K562 (cell line): ENCODE results near the gene TYMP.

Source experiments
- CBFA2T3 ChIP-seq: fragments of 450-650 bp; IDR thresholded peaks from 2 replicates; pipeline ENCODE4 v1.6.1; 2017
- CTCF ChIP-seq, 3 experiments: IDR thresholded peaks in 2 of 3; conservative IDR thresholded peaks in 1 of 3; 2 replicates each; pipeline ENCODE4 v1.5.1; 2011 to 2012; ENCODE audit warnings: low read length in 3 of 3, mild to moderate bottlenecking in 3 of 3, control low read depth in 2 of 3, improper control_type of control experiment in 1 of 3, inconsistent platforms in 1 of 3, low read depth in 1 of 3, mixed read lengths in 1 of 3, moderate library complexity in 1 of 3; ENCODE audit not compliant: insufficient read depth in 2 of 3
- EP300 ChIP-seq: IDR thresholded peaks from 2 replicates; pipeline ENCODE4 v1.6.1; 2012; ENCODE audit warnings: low read length, improper control_type of control experiment
- HDAC8 ChIP-seq: fragments of 450-650 bp; IDR thresholded peaks from 2 replicates; pipeline ENCODE4 v1.6.1; 2016; ENCODE audit warnings: mild to moderate bottlenecking, missing genetic modification characterization, moderate library complexity, missing compliant biosample characterization
- NONO ChIP-seq, 2 experiments: fragments of 200-400 bp in 1 of 2; fragments of 450-650 bp in 1 of 2; formaldehyde crosslinking in 1 of 2; IDR thresholded peaks; 2 replicates each; pipeline ENCODE4 v1.6.1; 2017; ENCODE audit warnings: low read depth in 2 of 2, mild to moderate bottlenecking in 2 of 2, moderate library complexity in 2 of 2, low read length in 1 of 2
- PHTF2 ChIP-seq: fragments of 250-450 bp; sonication (Bioruptor Pico); IDR thresholded peaks from 2 replicates; pipeline ENCODE4 v1.5.0; 2021; ENCODE audit warnings: mild to moderate bottlenecking
- POLR2A ChIP-seq: fragments of 450-650 bp; conservative IDR thresholded peaks from 2 replicates; pipeline ENCODE4 v1.6.1; 2016
- PREB ChIP-seq: sonication (generic); formaldehyde crosslinking; IDR thresholded peaks from 2 replicates; pipeline ENCODE4 v1.8.1; 2023; ENCODE audit warnings: mild to moderate bottlenecking, missing genetic modification reagents
- RAD51 ChIP-seq: fragments of 450-650 bp; IDR thresholded peaks from 2 replicates; pipeline ENCODE4 v1.7.1; 2016; ENCODE audit warnings: low read depth, mild to moderate bottlenecking, borderline replicate concordance
- SREBF2 ChIP-seq: sonication (generic); formaldehyde crosslinking; IDR thresholded peaks from 2 replicates; pipeline ENCODE4 v1.4.0; 2020; ENCODE audit warnings: mild to moderate bottlenecking, missing genetic modification reagents

GRCh38 chr22:50528682-50529415, 963 bp downstream of the TYMP start:
- TF ChIP-seq SREBF2 (CRISPR knock-in tag): no peak
- TF ChIP-seq PHTF2: no peak
- no peak for TF ChIP-seq PREB (CRISPR knock-in tag)
- no peak for TF ChIP-seq HDAC8 (tag)
- no peak for TF ChIP-seq EP300
- TF ChIP-seq NONO (IDR thresholded peaks at IDR 0.05; ENCODE audit: low read depth in 2 of 2, low read length in 1 of 2): no peak
- no peak for TF ChIP-seq CBFA2T3
- no peak for TF ChIP-seq CTCF (IDR thresholded peaks at IDR 0.05 in 2 of 3, conservative IDR thresholded peaks at IDR 0.05 in 1 of 3; ENCODE audit: insufficient read depth in 2 of 3, low read depth in 1 of 3, low read length in 3 of 3)
- no peak for TF ChIP-seq RAD51
- TF ChIP-seq POLR2A: no peak
